HepG2 (cell line): ENCODE results near the gene ANO1. TPM values are rescaled to one million over a fixed set of nuclear protein-coding genes. Genes with fewer than 3 reads are reported as not detected.
A peak's percentile ranks its signal among the peaks of the same experiment; 100 is the strongest.

Experiments
- ATAC-seq: fragments of 200-7000 bp; cut with Tn5 transposase; 3 replicates; pipeline ENCODE4 v1.9.1; 2020; ENCODE audit warnings: mild to moderate bottlenecking, moderate library complexity
- BruUV-seq: library from RNA; stranded (reverse); fragments of 400-500 nt; replicated peaks from 2 replicates; lab custom pipeline; 2021; lab: Mats Ljungman, UMichigan
- CTCF ChIA-PET: fragments of 300-600 bp; formaldehyde crosslinking; extraction: SDS; loops from one replicate; lab custom pipeline; 2021; ENCODE audit warnings: low total read pairs, inconsistent platforms, low intra/inter-chr PET ratio; lab: Yijun Ruan, JAX
- POLR2A ChIA-PET: fragments of 350-600 bp; sonication (Branson Sonifier 250); formaldehyde crosslinking; loops from one replicate; lab custom pipeline; 2020; ENCODE audit warnings: antibody characterized with exemption, inconsistent platforms; lab: Yijun Ruan, JAX
- DNase-seq: peaks from one replicate; pipeline ENCODE4 v3.0.0-alpha.2; 2015; ENCODE audit warnings: low spot score
- FAIRE-seq: peaks from 3 replicates; lab custom pipeline; 2011; peaks lifted over from hg19 to GRCh38; lab: Jason Lieb, UNC
- H2AFZ ChIP-seq: one replicate; pipeline ENCODE4 v1.6.1; 2011; ENCODE audit warnings: low read length, inconsistent platforms
- H3K27ac ChIP-seq: fragments of 300-600 bp; 3 replicates; pipeline ENCODE4 v1.8.0; 2011; ENCODE audit warnings: mixed run types, mild to moderate bottlenecking, mixed read lengths, low read length, inconsistent platforms; ENCODE audit not compliant: insufficient read depth; ENCODE audit errors: extremely low read length
- H3K27me3 ChIP-seq, 2 experiments: fragments of 200-600 bp in 1 of 2; 2 replicates in 1 of 2; 3 replicates in 1 of 2; pipeline versions ENCODE4 v1.6.0 to v1.8.0; 2011; ENCODE audit warnings: low read length in 2 of 2, mild to moderate bottlenecking in 2 of 2, moderate library complexity in 2 of 2, inconsistent platforms in 1 of 2; ENCODE audit not compliant: insufficient read depth in 2 of 2, control insufficient read depth in 1 of 2
- H3K36me3 ChIP-seq, 2 experiments: fragments of 200-600 bp in 1 of 2; replicated peaks in 1 of 2; 2 replicates in 1 of 2; 3 replicates in 1 of 2; pipeline versions ENCODE4 v1.5.1 to v1.8.0; 2011; ENCODE audit warnings: low read length in 2 of 2, inconsistent platforms in 1 of 2; ENCODE audit not compliant: insufficient read depth in 2 of 2, control insufficient read depth in 1 of 2
- H3K4me1 ChIP-seq: 2 replicates; pipeline ENCODE4 v1.5.1; 2012; ENCODE audit warnings: low read length, inconsistent platforms; ENCODE audit not compliant: insufficient read depth
- H3K4me2 ChIP-seq: 2 replicates; pipeline ENCODE4 v1.6.0; 2011; ENCODE audit warnings: low read depth, low read length, inconsistent platforms
- H3K4me3 ChIP-seq, 3 experiments: fragments of 200-600 bp in 1 of 3; sonication (generic), shearing (Covaris generic) in 1 of 3; replicated peaks in 1 of 3; 2 replicates each; pipeline ENCODE4 v1.5.1; 2011 to 2016; ENCODE audit warnings: low read length in 3 of 3, inconsistent platforms in 2 of 3, low read depth in 2 of 3, mild to moderate bottlenecking in 2 of 3, control low read depth in 1 of 3, mixed read lengths in 1 of 3; ENCODE audit not compliant: insufficient read depth in 1 of 3
- H3K79me2 ChIP-seq: one replicate; pipeline ENCODE4 v1.6.1; 2011; ENCODE audit warnings: low read length, inconsistent platforms; ENCODE audit not compliant: insufficient read depth
- H3K9ac ChIP-seq: 2 replicates; pipeline ENCODE4 v1.6.0; 2011; ENCODE audit warnings: mild to moderate bottlenecking, low read depth, low read length, inconsistent platforms; ENCODE audit not compliant: insufficient read depth
- H3K9me3 ChIP-seq: 2 replicates; pipeline ENCODE4 v1.5.1; 2012; ENCODE audit warnings: mild to moderate bottlenecking, low read length
- H4K20me1 ChIP-seq: 2 replicates; pipeline ENCODE4 v1.6.0; 2011; ENCODE audit warnings: inconsistent platforms, mild to moderate bottlenecking, low read length, moderate library complexity; ENCODE audit not compliant: insufficient read depth
- CEBPB ChIP-seq: IDR thresholded peaks from 2 replicates; pipeline ENCODE4 v1.6.1; 2011; ENCODE audit warnings: low read depth, low read length, improper control_type of control experiment, borderline replicate concordance
- WGBS: methylation state at CpG from one replicate; pipeline ENCODE4 v1.1.6; 2017; ENCODE audit warnings: low lambda C conversion rate; 5-methylcytosine and 5-hydroxymethylcytosine counted together
- in situ Hi-C: cut with HindIII; loops from 2 replicates; pipeline ENCODE4 v1.10.0; 2017; ENCODE audit warnings: low pct_unique_long_range_greater_than_20kb; ENCODE audit not compliant: extremely low pct_ligation_motif_present
- intact Hi-C: fragments of 100-400 bp; cut with micrococcal nuclease; formaldehyde crosslinking; loops from one replicate; pipeline ENCODE4 v1.10.0; 2022; ENCODE audit not compliant: unreplicated experiment
- polyA plus RNA-seq, 8 experiments: library from polyadenylated mRNA; depleted of rRNA in 3 of 8; stranded (reverse) in 7 of 8; unstranded in 1 of 8; fragments of >200 nt; fragmentation: Illumina TruSeq in 4 of 8; extraction: Trizol in 4 of 8; gene quantifications; 2 replicates each; pipeline versions ENCODE4 v1.2.1 to v1.2.3, GENCODE V29; 2011 to 2016; ENCODE audit warnings: low read depth in 4 of 8, missing spikeins in 1 of 8, mixed read lengths in 1 of 8; ENCODE audit not compliant: insufficient read depth in 1 of 8
- total RNA-seq, 5 experiments: library from RNA; depleted of rRNA; stranded (reverse); fragments of >200 nt; fragmentation: Illumina TruSeq; extraction: Trizol; gene quantifications; 2 replicates each; pipeline ENCODE4 v1.2.3, GENCODE V29; 2016; ENCODE audit warnings: low read depth in 1 of 5
- TF ChIP-seq, protein P1 (sequence below): sonication (generic); formaldehyde crosslinking; IDR thresholded peaks from 2 replicates; pipeline ENCODE4 v1.4.0; 2020; ENCODE audit warnings: missing genetic modification reagents

Gene ANO1
- total and polyA plus RNA-seq, 2 of the 13 experiments (the other 11 are each of a cell fraction or from before 2014, with no cell fraction given), result not detected

DNA sequence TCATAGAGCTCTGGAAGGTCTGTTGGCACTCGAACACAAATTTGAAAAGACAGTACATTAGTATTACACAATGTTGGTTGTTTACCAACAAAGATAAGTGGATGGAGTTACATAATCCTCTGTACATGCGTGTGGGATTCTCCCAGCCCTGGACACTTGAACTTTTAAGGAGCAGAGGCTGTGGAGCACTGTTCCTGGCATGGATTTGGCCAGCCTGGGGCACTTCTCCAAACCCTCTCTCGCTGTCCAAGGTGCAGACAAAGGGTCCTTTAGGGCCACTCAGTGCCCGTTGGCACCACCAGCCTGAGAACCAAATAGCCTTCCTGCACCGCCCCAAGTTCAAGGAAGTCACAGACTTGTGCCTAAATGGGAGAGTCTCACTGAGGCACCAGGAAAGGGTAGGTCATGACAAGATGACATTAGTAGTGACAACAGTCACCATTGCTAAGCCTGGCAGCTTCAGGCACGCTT is 1.6 kb upstream of the ANO1 start:
- no peak for ATAC-seq
- in situ Hi-C loops, result no loop called here
- no peak overlapping the region for H2AFZ ChIP-seq

More for the DNA sequence above, 1.6 kb upstream of the ANO1 start:
- no peak overlapping the region for H3K9ac ChIP-seq
- FAIRE-seq, result no peak
- WGBS, result 0% methylated on average over 2 of the region's 6 CpGs
- TF ChIP-seq CEBPB, result peak; percentile 14; the same call in 1 of the 2 replicates
- TF ChIP-seq, protein P1, sequence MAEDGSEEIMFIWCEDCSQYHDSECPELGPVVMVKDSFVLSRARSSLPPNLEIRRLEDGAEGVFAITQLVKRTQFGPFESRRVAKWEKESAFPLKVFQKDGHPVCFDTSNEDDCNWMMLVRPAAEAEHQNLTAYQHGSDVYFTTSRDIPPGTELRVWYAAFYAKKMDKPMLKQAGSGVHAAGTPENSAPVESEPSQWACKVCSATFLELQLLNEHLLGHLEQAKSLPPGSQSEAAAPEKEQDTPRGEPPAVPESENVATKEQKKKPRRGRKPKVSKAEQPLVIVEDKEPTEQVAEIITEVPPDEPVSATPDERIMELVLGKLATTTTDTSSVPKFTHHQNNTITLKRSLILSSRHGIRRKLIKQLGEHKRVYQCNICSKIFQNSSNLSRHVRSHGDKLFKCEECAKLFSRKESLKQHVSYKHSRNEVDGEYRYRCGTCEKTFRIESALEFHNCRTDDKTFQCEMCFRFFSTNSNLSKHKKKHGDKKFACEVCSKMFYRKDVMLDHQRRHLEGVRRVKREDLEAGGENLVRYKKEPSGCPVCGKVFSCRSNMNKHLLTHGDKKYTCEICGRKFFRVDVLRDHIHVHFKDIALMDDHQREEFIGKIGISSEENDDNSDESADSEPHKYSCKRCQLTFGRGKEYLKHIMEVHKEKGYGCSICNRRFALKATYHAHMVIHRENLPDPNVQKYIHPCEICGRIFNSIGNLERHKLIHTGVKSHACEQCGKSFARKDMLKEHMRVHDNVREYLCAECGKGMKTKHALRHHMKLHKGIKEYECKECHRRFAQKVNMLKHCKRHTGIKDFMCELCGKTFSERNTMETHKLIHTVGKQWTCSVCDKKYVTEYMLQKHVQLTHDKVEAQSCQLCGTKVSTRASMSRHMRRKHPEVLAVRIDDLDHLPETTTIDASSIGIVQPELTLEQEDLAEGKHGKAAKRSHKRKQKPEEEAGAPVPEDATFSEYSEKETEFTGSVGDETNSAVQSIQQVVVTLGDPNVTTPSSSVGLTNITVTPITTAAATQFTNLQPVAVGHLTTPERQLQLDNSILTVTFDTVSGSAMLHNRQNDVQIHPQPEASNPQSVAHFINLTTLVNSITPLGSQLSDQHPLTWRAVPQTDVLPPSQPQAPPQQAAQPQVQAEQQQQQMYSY, result no peak
- no peak overlapping the region for H3K4me3 ChIP-seq
- no peak overlapping the region for H3K27ac ChIP-seq
- ChIA-PET POLR2A (no interaction called here), CTCF (no interaction called here)
- no peaks in the 10 kb centered on the region for H4K20me1 ChIP-seq
- no peak overlapping the region for H3K4me2 ChIP-seq
- H3K36me3 ChIP-seq, result no peaks in the 10 kb centered on the region
- H3K9me3 ChIP-seq, result no peaks in the 10 kb centered on the region
- DNase-seq, result no peak
- H3K79me2 ChIP-seq, result no peaks in the 10 kb centered on the region
- intact Hi-C loops, result no loop called here
- H3K4me1 ChIP-seq, result no peaks in the 10 kb centered on the region
- H3K27me3 ChIP-seq, result peaks cover 12 to 75% of the 10 kb centered on the region in 2 experiments
- BruUV-seq, result no TSS peak
